Measurements from ENCODE around the gene PTPRN2.
"Not testable (repeated sequence)": the region's sequence is repeated elsewhere in the genome, so short reads cannot be mapped to it uniquely, and the experiment has no call there.

The PTPRN2 gene

GRCh38 chr7:158348039-158348438 is 239.6 kb downstream of the PTPRN2 start:
- DNase-seq (ENCODE audit: low read depth): not testable (repeated sequence)

- no peak for DNase-seq (ENCODE audit: low read depth)
Observed at GRCh38 chr7:158345731-158346130, 241.9 kb downstream of the PTPRN2 start.

GRCh38 chr7:158344706-158345300 is 242.8 kb downstream of the PTPRN2 start:
- DNase-seq (ENCODE audit: low read depth): no peak

- DNase-seq (ENCODE audit: low read depth): no peak
Observed at GRCh38 chr7:158343936-158344455, 243.6 kb downstream of the PTPRN2 start.

GRCh38 chr7:158343526-158343925 is 244.1 kb downstream of the PTPRN2 start:
- no peak for DNase-seq (ENCODE audit: low read depth)

- not testable (repeated sequence) for DNase-seq (ENCODE audit: low read depth)
Observed at GRCh38 chr7:158341097-158341496, 246.5 kb downstream of the PTPRN2 start.

GRCh38 chr7:158336952-158337351 is 250.7 kb downstream of the PTPRN2 start:
- not testable (repeated sequence) for DNase-seq (ENCODE audit: low read depth)

- not testable (repeated sequence) for DNase-seq (ENCODE audit: low read depth)
Observed at GRCh38 chr7:158332516-158332915, 255.1 kb downstream of the PTPRN2 start.

- not testable (repeated sequence) for DNase-seq (ENCODE audit: low read depth)
Observed at GRCh38 chr7:158331826-158332450, 255.7 kb downstream of the PTPRN2 start.

GRCh38 chr7:158329686-158330085 is 257.9 kb downstream of the PTPRN2 start:
- no peak for DNase-seq (ENCODE audit: low read depth)

GRCh38 chr7:158329014-158329610 is 258.5 kb downstream of the PTPRN2 start:
- DNase-seq (ENCODE audit: low read depth): no peak

- no peak for DNase-seq (ENCODE audit: low read depth)
Observed at GRCh38 chr7:158328376-158329013, 259.1 kb downstream of the PTPRN2 start.

GRCh38 chr7:158327571-158328180 is 259.9 kb downstream of the PTPRN2 start:
- DNase-seq (ENCODE audit: low read depth): no peak

- DNase-seq (ENCODE audit: low read depth): no peak
Observed at GRCh38 chr7:158327012-158327411, 260.6 kb downstream of the PTPRN2 start.

- DNase-seq (ENCODE audit: low read depth): no peak
Observed at GRCh38 chr7:158325530-158326381, 261.9 kb downstream of the PTPRN2 start.

GRCh38 chr7:158324397-158325360 is 262.9 kb downstream of the PTPRN2 start:
- DNase-seq (ENCODE audit: low read depth): no peak

- DNase-seq (ENCODE audit: low read depth): no peak
Observed at GRCh38 chr7:158323741-158324396, 263.8 kb downstream of the PTPRN2 start.

- no peak for DNase-seq (ENCODE audit: low read depth)
Observed at GRCh38 chr7:158322616-158323530, 264.8 kb downstream of the PTPRN2 start.

Measured in stimulated activated CD8-positive, alpha-beta memory T cell treated with anti-CD3 and anti-CD28 coated beads, Interleukin-15, amount 100 ng/mL, for 24 hours (primary cell).